Testis (tissue), 3 donors: ENCODE data around the gene KCTD10. TPM values are rescaled to one million over a fixed set of nuclear protein-coding genes. Genes with fewer than 3 reads are reported as not detected.

Experiments used
- DNase-seq: peaks from one replicate; pipeline ENCODE4 v3.0.0-alpha.2; 2019
- H3K27ac ChIP-seq, 2 donors: fragments of 200-600 bp; sonication (generic); one replicate each; pipeline ENCODE4 v1.5.1; 2019
- H3K27me3 ChIP-seq: fragments of 200-600 bp; sonication (generic); one replicate; pipeline ENCODE4 v1.5.1; 2019
- H3K36me3 ChIP-seq: fragments of 200-600 bp; sonication (generic); one replicate; pipeline ENCODE4 v1.5.1; 2017; ENCODE audit warnings: low read depth; ENCODE audit errors: missing control alignments
- H3K4me1 ChIP-seq: fragments of 200-600 bp; sonication (generic); one replicate; pipeline ENCODE4 v1.5.1; 2019
- H3K4me3 ChIP-seq, 2 donors: fragments of 200-600 bp; sonication (generic); one replicate each; pipeline ENCODE4 v1.5.1; 2017 to 2019
- H3K9me3 ChIP-seq: fragments of 200-600 bp; sonication (generic); one replicate; pipeline ENCODE4 v1.5.1; 2017
- POLR2A ChIP-seq: fragments of 450-650 bp; IDR thresholded peaks from one replicate; pipeline ENCODE4 v1.6.1; 2017; ENCODE audit warnings: antibody characterized with exemption, mild to moderate bottlenecking, moderate library complexity
- WGBS, 2 donors: methylation state at CpG; one replicate each; pipeline ENCODE4 v1.1.5; 2018; 5-methylcytosine and 5-hydroxymethylcytosine counted together
- intact Hi-C: fragments of 100-400 bp; cut with DNase I; formaldehyde crosslinking; loops from one replicate; pipeline ENCODE4 v1.15.1; 2023; ENCODE audit warnings: low total_unique reads
- polyA plus RNA-seq: library from polyadenylated mRNA; stranded (reverse); fragments of 350-450 nt; fragmentation: Illumina TruSeq; extraction: RNeasy Lipid Tissue Mini Kit (QIAGEN cat#74804); gene quantifications from one replicate; pipeline ENCODE4 v1.2.3, GENCODE V29; 2014; ENCODE audit warnings: low read depth, low replicate concordance; ENCODE audit not compliant: insufficient read depth
- total RNA-seq, 2 donors: library from RNA; depleted of rRNA; stranded (reverse); fragments of >200 nt; gene quantifications; one replicate each; pipeline ENCODE4 v1.2.3, GENCODE V29; 2016
- TF ChIP-seq, protein P1 (sequence below), 3 experiments: fragments of 450-650 bp in 2 of 3; fragments of 200-600 bp in 1 of 3; sonication (generic) in 1 of 3; IDR thresholded peaks; one replicate each; pipeline ENCODE4 v1.5.1; 2016 to 2019; ENCODE audit warnings: antibody characterized with exemption in 3 of 3, mild to moderate bottlenecking in 2 of 3, moderate library complexity in 1 of 3

Gene KCTD10
- total and polyA plus RNA-seq, 3 donors from 2014 or later, result 43.0 to 58.7 (median 43.6) TPM

DNA sequence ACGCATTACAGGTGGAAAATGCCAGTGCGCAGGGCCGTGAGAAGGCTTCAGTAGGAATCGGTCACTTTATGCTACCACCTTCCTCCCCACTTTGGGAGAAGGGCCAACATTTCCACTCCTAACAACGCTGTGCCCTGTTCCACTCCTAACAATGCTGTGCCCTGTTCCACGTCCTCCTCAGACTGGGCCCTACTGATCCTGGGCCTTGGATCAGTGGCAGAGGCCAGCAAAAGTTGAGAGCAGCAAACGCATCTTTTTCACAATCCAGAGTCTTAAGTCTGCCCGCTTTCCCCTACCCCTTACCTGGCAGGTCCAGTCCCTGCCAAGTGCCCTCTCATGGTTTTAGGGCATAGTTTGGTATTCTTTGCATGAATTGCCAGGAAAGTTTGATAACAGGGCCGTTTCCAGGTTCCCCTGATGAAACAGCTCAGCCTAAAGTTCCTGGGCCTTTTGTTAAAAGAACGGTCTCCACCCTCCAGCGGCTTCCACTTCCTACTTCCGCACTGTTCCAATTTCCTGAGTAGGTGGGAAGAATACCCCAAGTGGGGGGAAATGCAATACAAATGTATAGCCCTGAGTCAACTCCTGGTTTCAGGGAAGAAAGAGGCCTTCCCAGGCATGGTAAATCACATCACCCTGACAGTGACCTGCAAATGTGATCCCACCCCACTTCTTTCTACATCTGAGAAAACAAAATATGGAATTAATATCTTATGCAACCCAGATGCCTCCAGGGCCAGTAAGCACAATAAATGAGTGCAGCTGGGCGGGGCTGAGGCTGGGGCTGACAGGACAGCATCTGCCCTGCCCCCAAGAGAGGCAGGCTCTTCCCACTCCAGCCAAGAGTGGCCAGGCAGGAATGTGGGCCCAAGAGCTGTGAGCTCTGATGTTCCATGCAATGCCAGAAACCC lies 15.0 kb downstream of the KCTD10 start:
- H3K4me1 ChIP-seq, result peaks cover 70% of the 10 kb centered on the region
- H3K36me3 ChIP-seq, result no peaks in the 10 kb centered on the region
- intact Hi-C loops, result no loop called here
- peak overlapping the region; percentile 89 to 95 for H3K27ac ChIP-seq
- H3K4me3 ChIP-seq, result no peak overlapping the region
- no peaks in the 10 kb centered on the region for H3K9me3 ChIP-seq
- 73% methylated on average over 13 of the region's 13 CpGs for WGBS, 2 donors
- H3K27me3 ChIP-seq, result no peaks in the 10 kb centered on the region
- TF ChIP-seq, protein P1, sequence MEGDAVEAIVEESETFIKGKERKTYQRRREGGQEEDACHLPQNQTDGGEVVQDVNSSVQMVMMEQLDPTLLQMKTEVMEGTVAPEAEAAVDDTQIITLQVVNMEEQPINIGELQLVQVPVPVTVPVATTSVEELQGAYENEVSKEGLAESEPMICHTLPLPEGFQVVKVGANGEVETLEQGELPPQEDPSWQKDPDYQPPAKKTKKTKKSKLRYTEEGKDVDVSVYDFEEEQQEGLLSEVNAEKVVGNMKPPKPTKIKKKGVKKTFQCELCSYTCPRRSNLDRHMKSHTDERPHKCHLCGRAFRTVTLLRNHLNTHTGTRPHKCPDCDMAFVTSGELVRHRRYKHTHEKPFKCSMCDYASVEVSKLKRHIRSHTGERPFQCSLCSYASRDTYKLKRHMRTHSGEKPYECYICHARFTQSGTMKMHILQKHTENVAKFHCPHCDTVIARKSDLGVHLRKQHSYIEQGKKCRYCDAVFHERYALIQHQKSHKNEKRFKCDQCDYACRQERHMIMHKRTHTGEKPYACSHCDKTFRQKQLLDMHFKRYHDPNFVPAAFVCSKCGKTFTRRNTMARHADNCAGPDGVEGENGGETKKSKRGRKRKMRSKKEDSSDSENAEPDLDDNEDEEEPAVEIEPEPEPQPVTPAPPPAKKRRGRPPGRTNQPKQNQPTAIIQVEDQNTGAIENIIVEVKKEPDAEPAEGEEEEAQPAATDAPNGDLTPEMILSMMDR (IDR thresholded peaks at IDR 0.05), result no peak
- TF ChIP-seq POLR2A, result no peak
- DNase-seq, result peak; percentile 74

DNA sequence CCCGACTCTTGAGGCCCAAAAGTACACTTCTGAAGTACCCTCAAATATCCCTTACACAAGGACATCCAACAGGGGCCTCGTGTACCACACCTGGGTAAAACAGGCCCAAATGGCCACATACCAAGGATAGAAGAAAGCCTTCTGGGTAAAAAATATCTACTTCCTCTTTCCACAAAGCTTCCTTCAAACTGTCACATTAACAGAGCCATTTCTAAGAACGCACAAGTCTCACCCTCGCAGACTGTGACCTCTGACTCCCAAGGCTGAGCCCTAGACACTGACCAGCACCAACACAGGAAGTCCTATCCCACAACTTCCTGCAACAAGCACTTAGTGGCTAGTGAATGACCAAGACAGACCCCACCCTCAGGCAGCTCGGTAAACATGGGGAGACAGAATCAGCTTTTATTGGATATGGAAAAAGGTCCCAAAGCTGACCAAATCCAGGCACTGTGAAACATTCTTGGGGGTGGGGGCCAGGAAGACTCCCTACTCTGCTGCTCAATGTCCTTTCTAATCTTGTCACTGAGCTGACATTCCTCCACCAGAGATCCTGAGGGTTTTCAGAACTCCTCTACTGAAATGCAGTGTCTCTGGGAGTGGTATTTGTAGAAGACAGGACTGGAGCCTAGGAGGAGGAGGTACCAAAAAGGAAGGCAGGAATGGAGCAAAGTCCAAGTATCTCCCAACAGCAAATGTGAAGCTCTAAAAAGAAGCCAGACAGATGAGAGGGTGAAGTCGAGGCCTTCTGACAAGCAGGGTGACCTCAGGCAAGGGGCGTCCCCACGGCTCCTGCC lies 15.9 kb downstream of the KCTD10 start:
- peaks cover 63% of the 10 kb centered on the region for H3K4me1 ChIP-seq
- peak overlapping the region; percentile 89 to 95 for H3K27ac ChIP-seq
- H3K36me3 ChIP-seq, result no peaks in the 10 kb centered on the region
- no peak for DNase-seq
- intact Hi-C loops, result no loop called here
- H3K27me3 ChIP-seq, result no peaks in the 10 kb centered on the region
- no peaks in the 10 kb centered on the region for H3K9me3 ChIP-seq
- TF ChIP-seq, protein P1 (IDR thresholded peaks at IDR 0.05), result no peak
- no peak for TF ChIP-seq POLR2A
- 75 to 84% methylated on average over 8 of the region's 8 CpGs for WGBS, 2 donors
- no peak overlapping the region for H3K4me3 ChIP-seq

DNA sequence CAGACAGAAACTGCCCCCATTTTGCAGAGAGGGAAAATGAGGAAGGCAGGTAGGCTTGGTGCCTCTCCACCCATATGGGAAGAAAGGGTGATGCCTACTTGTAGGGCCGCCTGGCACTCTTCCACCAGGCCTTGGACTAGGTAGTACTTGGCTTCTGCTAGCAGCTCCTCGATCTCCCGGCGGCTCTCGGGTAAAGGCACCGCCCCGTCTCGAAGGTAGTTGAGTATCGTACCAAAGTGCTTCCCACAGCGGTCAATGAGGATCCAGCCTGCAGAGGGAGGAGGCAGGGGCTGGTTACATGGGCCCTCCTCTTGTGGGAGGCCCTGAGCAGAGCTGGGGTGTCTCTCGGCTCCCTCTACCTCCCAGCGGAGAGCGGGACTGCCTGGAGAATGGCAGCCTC lies 16.6 kb downstream of the KCTD10 start:
- no peak for TF ChIP-seq POLR2A
- TF ChIP-seq, protein P1 (IDR thresholded peaks at IDR 0.05), result no peak
- Histone ChIP-seq H3K9me3 (no peaks in the 10 kb centered on the region), H3K4me3 (no peak overlapping the region), H3K27ac (peak overlapping the region; percentile 89 to 95), H3K36me3 (no peaks in the 10 kb centered on the region), H3K4me1 (peaks cover 58% of the 10 kb centered on the region), H3K27me3 (no peaks in the 10 kb centered on the region)
- WGBS, 2 donors, result 88 to 98% methylated on average over 13 of the region's 13 CpGs
- intact Hi-C loops, result no loop called here
- DNase-seq, result no peak

DNA sequence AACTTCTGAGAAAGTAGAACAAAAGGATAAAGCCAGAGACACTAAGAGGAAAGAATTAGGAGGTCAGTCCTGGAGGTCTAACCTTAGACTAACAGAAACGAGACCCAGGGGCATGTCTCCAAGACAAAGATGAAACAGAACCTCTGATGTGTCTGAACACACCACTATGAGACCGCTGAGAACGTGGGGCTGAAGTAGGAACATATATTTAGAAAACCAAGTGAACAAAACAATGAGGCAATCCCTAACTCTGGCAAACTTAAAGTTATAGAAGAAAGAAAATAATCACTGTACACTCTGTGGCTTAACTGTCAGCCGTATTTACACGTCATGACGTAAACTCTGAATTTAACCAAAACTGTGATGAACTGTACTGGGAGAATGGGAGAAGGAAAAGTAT lies 17.9 kb downstream of the KCTD10 start:
- 50 to 62% methylated on average over 6 of the region's 6 CpGs for WGBS, 2 donors
- H3K4me1 ChIP-seq, result peaks cover 49% of the 10 kb centered on the region
- TF ChIP-seq, protein P1 (IDR thresholded peaks at IDR 0.05), result no peak
- TF ChIP-seq POLR2A, result no peak
- intact Hi-C loops, result no loop called here
- DNase-seq, result no peak
- H3K27me3 ChIP-seq, result no peaks in the 10 kb centered on the region
- H3K4me3 ChIP-seq, result no peak overlapping the region
- no peaks in the 10 kb centered on the region for H3K9me3 ChIP-seq
- peak overlapping the region; percentile 27 to 61 for H3K27ac ChIP-seq
- no peaks in the 10 kb centered on the region for H3K36me3 ChIP-seq
